ENCODE measurements around the gene TOR1B. TPM values are rescaled to one million over a fixed set of nuclear protein-coding genes. Genes with fewer than 3 reads are reported as not detected.

The TOR1B gene
- polyA plus RNA-seq = 50.0 and 52.2 TPM in 2 replicates
- 59.7 and 66.5 TPM in 2 replicates for polyA minus RNA-seq

GRCh38 chr9:129802833-129803675 is at the start of gene TOR1B:
TSS of gene TOR1B (plus strand) at chr9:129803184. CDS start at chr9:129803213, 29 bp downstream.
- Histone ChIP-seq H3K36me3 (ENCODE audit: insufficient read depth, low read length) (no peaks in the 10 kb centered on the region), H3K27ac (ENCODE audit: low read length) (peak within 1 kb of the TSS; percentile 79), H3F3A (ENCODE audit: insufficient read depth, low read length, poor library complexity, severe bottlenecking) (no peaks in the 10 kb centered on the region), H3K27me3 (ENCODE audit: insufficient read depth, low read depth, low read length) (no peaks in the 10 kb centered on the region), H3K9me2 (ENCODE audit: insufficient read depth, low read length) (no peaks in the 10 kb centered on the region), H3K9ac (ENCODE audit: low read length) (peak within 1 kb of the TSS; percentile 77), H3K9me3 (ENCODE audit: low read length) (no peaks in the 10 kb centered on the region), H2AFZ (ENCODE audit: low read depth, low read length) (no peak within 1 kb of the TSS), H4K20me1 (ENCODE audit: insufficient read depth) (no peaks in the 10 kb centered on the region), H3K4me2 (ENCODE audit: low read length) (peak within 1 kb of the TSS; percentile 66), H3K4me3 (ENCODE audit: low read length) (peak within 1 kb of the TSS; percentile 95), H3K79me2 (replicated peaks; ENCODE audit: insufficient read depth, low read length) (no peaks in the 10 kb centered on the region)
- TF ChIP-seq, protein P1, sequence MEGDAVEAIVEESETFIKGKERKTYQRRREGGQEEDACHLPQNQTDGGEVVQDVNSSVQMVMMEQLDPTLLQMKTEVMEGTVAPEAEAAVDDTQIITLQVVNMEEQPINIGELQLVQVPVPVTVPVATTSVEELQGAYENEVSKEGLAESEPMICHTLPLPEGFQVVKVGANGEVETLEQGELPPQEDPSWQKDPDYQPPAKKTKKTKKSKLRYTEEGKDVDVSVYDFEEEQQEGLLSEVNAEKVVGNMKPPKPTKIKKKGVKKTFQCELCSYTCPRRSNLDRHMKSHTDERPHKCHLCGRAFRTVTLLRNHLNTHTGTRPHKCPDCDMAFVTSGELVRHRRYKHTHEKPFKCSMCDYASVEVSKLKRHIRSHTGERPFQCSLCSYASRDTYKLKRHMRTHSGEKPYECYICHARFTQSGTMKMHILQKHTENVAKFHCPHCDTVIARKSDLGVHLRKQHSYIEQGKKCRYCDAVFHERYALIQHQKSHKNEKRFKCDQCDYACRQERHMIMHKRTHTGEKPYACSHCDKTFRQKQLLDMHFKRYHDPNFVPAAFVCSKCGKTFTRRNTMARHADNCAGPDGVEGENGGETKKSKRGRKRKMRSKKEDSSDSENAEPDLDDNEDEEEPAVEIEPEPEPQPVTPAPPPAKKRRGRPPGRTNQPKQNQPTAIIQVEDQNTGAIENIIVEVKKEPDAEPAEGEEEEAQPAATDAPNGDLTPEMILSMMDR (IDR thresholded peaks at IDR 0.05; ENCODE audit: poor library complexity, severe bottlenecking) = peak; percentile 29
- TF ChIP-seq EP300 (conservative IDR thresholded peaks at IDR 0.05; ENCODE audit: poor library complexity, severe bottlenecking) = peak; percentile 70
- TF ChIP-seq, protein P2, sequence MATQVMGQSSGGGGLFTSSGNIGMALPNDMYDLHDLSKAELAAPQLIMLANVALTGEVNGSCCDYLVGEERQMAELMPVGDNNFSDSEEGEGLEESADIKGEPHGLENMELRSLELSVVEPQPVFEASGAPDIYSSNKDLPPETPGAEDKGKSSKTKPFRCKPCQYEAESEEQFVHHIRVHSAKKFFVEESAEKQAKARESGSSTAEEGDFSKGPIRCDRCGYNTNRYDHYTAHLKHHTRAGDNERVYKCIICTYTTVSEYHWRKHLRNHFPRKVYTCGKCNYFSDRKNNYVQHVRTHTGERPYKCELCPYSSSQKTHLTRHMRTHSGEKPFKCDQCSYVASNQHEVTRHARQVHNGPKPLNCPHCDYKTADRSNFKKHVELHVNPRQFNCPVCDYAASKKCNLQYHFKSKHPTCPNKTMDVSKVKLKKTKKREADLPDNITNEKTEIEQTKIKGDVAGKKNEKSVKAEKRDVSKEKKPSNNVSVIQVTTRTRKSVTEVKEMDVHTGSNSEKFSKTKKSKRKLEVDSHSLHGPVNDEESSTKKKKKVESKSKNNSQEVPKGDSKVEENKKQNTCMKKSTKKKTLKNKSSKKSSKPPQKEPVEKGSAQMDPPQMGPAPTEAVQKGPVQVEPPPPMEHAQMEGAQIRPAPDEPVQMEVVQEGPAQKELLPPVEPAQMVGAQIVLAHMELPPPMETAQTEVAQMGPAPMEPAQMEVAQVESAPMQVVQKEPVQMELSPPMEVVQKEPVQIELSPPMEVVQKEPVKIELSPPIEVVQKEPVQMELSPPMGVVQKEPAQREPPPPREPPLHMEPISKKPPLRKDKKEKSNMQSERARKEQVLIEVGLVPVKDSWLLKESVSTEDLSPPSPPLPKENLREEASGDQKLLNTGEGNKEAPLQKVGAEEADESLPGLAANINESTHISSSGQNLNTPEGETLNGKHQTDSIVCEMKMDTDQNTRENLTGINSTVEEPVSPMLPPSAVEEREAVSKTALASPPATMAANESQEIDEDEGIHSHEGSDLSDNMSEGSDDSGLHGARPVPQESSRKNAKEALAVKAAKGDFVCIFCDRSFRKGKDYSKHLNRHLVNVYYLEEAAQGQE (IDR thresholded peaks at IDR 0.05; ENCODE audit: borderline replicate concordance) = peak; percentile 84
- peak; percentile 4 for TF ChIP-seq TAF1 (IDR thresholded peaks at IDR 0.05; ENCODE audit: low read depth)
- TF ChIP-seq POLR2AphosphoS5 (IDR thresholded peaks at IDR 0.05) = peak; percentile 97
- peak; percentile 31 for TF ChIP-seq RAD21 (conservative IDR thresholded peaks at IDR 0.05)
- peak; percentile 88 for TF ChIP-seq MXI1 (conservative IDR thresholded peaks at IDR 0.05; ENCODE audit: poor library complexity, severe bottlenecking)
- peak; percentile 41 for TF ChIP-seq SMC3 (conservative IDR thresholded peaks at IDR 0.05; ENCODE audit: poor library complexity)
- TF ChIP-seq EZH2 (IDR thresholded peaks at IDR 0.05; ENCODE audit: borderline replicate concordance, insufficient read depth, low read length, poor library complexity, severe bottlenecking) = no peak

GRCh38 chr9:129755151-129755550 is 47.8 kb upstream of the TOR1B start:
- Histone ChIP-seq H3K79me2 (replicated peaks; ENCODE audit: insufficient read depth, low read length) (no peaks in the 10 kb centered on the region), H3K9me3 (ENCODE audit: low read length) (no peaks in the 10 kb centered on the region), H3K4me3 (ENCODE audit: low read length) (no peak overlapping the region), H3K9ac (ENCODE audit: low read length) (no peak overlapping the region), H2AFZ (ENCODE audit: low read depth, low read length) (no peak overlapping the region), H3K27me3 (ENCODE audit: insufficient read depth, low read depth, low read length) (no peaks in the 10 kb centered on the region), H3K9me2 (ENCODE audit: insufficient read depth, low read length) (no peaks in the 10 kb centered on the region), H3K4me2 (ENCODE audit: low read length) (no peak overlapping the region), H3K36me3 (ENCODE audit: insufficient read depth, low read length) (no peaks in the 10 kb centered on the region), H3K27ac (ENCODE audit: low read length) (no peak overlapping the region), H3F3A (ENCODE audit: insufficient read depth, low read length, poor library complexity, severe bottlenecking) (no peaks in the 10 kb centered on the region), H4K20me1 (ENCODE audit: insufficient read depth) (no peaks in the 10 kb centered on the region)
- TF ChIP-seq EZH2 (IDR thresholded peaks at IDR 0.05; ENCODE audit: borderline replicate concordance, insufficient read depth, low read length, poor library complexity, severe bottlenecking) = no peak
- no peak for TF ChIP-seq TAF1 (IDR thresholded peaks at IDR 0.05; ENCODE audit: low read depth)
- no peak for TF ChIP-seq RAD21 (conservative IDR thresholded peaks at IDR 0.05)
- TF ChIP-seq MXI1 (conservative IDR thresholded peaks at IDR 0.05; ENCODE audit: poor library complexity, severe bottlenecking) = no peak
- no peak for TF ChIP-seq EP300 (conservative IDR thresholded peaks at IDR 0.05; ENCODE audit: poor library complexity, severe bottlenecking)
- TF ChIP-seq, protein P1 (IDR thresholded peaks at IDR 0.05; ENCODE audit: poor library complexity, severe bottlenecking) = no peak
- no peak for TF ChIP-seq SMC3 (conservative IDR thresholded peaks at IDR 0.05; ENCODE audit: poor library complexity)
- TF ChIP-seq, protein P2 (IDR thresholded peaks at IDR 0.05; ENCODE audit: borderline replicate concordance) = no peak
- no peak for TF ChIP-seq POLR2AphosphoS5 (IDR thresholded peaks at IDR 0.05)
